ENCODE measurements around the gene GNAT1. TPM values are rescaled to one million over a fixed set of nuclear protein-coding genes. Genes with fewer than 3 reads are reported as not detected.

Gene GNAT1
- polyA plus RNA-seq, 1 donor (not counting 4 experiments of a cell fraction or from before 2014, with no cell fraction given) = 0.12 TPM

DNA sequence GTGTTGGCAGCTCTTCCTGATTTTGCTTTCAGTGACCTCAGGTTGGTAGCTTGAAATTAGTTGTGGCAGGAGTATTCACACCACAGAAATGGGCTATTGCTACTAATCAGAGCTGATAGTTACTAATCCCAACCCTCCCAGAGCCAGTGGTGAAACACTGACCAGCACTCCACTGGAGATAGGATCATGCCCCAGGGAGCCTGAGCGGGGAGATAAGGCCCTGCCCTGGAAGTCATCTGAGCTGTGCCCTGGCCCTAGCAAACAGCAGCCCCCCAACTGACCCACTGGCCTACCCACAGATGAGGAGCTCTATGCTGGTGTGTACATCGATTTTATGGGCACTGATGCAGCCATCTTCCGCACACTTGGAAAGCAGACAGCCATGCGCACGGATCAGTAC lies 9.4 kb upstream of the GNAT1 start:
- dilution Hi-C loops (cut with MboI; ENCODE audit: extremely low pct_ligation_motif_present, low sequenced_read_pairs) = no loop called here
- Histone ChIP-seq H3K9ac (ENCODE audit: control insufficient read depth, extremely low read depth, insufficient read depth, low read length) (no peak overlapping the region), H3K36me3 (ENCODE audit: control insufficient read depth in 2 of 2, extremely low read depth in 1 of 2, insufficient read depth in 2 of 2, low read length in 2 of 2) (peaks cover 56 to 58% of the 10 kb centered on the region in 2 experiments), H3K27ac (ENCODE audit: control insufficient read depth, insufficient read depth, low read length) (no peak overlapping the region), H3K9me1 (ENCODE audit: control insufficient read depth, extremely low read depth, insufficient read depth, low read length) (no peaks in the 10 kb centered on the region), H3K4me1 (ENCODE audit: control insufficient read depth, extremely low read depth, insufficient read depth, low read length) (no peaks in the 10 kb centered on the region), H3K79me2 (ENCODE audit: control insufficient read depth, insufficient read depth, low read length) (no peaks in the 10 kb centered on the region), H2AFZ (ENCODE audit: control insufficient read depth, low read length) (no peak overlapping the region), H3K4me3 (ENCODE audit: control insufficient read depth in 2 of 3, extremely low read depth in 1 of 3, insufficient read depth in 2 of 3, low read depth in 1 of 3, low read length in 3 of 3) (no peak overlapping the region), H3K9me3 (ENCODE audit: control insufficient read depth, low read depth, low read length) (no peaks in the 10 kb centered on the region), H3K27me3 (ENCODE audit: control insufficient read depth, extremely low read depth, insufficient read depth, low read length) (no peaks in the 10 kb centered on the region), H4K20me1 (ENCODE audit: control insufficient read depth, extremely low read depth, insufficient read depth, low read length) (peaks cover 3% of the 10 kb centered on the region), H3K4me2 (ENCODE audit: control insufficient read depth, extremely low read depth, insufficient read depth, low read depth, low read length) (no peak overlapping the region)
- DNase-seq (ENCODE audit: low read depth, low spot score) (no peak), FAIRE-seq (no peak)
- no peak for TF ChIP-seq EZH2 (IDR thresholded peaks at IDR 0.05; ENCODE audit: low read length)
- TF ChIP-seq, protein P1, sequence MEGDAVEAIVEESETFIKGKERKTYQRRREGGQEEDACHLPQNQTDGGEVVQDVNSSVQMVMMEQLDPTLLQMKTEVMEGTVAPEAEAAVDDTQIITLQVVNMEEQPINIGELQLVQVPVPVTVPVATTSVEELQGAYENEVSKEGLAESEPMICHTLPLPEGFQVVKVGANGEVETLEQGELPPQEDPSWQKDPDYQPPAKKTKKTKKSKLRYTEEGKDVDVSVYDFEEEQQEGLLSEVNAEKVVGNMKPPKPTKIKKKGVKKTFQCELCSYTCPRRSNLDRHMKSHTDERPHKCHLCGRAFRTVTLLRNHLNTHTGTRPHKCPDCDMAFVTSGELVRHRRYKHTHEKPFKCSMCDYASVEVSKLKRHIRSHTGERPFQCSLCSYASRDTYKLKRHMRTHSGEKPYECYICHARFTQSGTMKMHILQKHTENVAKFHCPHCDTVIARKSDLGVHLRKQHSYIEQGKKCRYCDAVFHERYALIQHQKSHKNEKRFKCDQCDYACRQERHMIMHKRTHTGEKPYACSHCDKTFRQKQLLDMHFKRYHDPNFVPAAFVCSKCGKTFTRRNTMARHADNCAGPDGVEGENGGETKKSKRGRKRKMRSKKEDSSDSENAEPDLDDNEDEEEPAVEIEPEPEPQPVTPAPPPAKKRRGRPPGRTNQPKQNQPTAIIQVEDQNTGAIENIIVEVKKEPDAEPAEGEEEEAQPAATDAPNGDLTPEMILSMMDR (optimal IDR thresholded peaks at IDR 0.05 in 1 of 3, IDR thresholded peaks at IDR 0.05 in 1 of 3, conservative IDR thresholded peaks at IDR 0.05 in 1 of 3; ENCODE audit: extremely low read depth in 1 of 3, insufficient read depth in 2 of 3, low read length in 3 of 3) = no peak

DNA sequence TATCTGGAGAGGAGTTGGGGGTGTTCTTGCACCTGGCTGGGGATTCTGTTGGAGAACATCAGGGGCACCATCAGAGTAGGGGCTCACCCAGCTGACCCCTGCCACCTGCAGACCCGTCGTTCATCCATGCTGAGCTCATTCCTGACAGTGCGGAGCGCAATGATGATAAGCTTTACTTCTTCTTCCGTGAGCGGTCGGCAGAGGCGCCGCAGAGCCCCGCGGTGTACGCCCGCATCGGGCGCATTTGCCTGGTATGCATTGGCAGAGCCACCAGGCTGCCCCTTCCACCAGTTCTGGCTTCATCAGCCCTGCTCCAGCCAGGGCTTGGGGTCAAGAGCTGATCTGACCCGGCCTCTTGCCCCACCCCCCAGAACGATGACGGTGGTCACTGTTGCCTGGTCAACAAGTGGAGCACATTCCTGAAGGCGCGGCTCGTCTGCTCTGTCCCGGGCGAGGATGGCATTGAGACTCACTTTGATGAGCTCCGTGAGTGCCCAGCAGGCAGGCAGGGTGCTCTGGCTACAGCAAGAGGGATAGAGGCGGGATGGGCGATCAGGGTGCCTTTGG lies 8.8 kb upstream of the GNAT1 start:
- TF ChIP-seq, protein P1 (optimal IDR thresholded peaks at IDR 0.05 in 1 of 3, IDR thresholded peaks at IDR 0.05 in 1 of 3, conservative IDR thresholded peaks at IDR 0.05 in 1 of 3; ENCODE audit: extremely low read depth in 1 of 3, insufficient read depth in 2 of 3, low read length in 3 of 3) = no peak
- no peak for TF ChIP-seq EZH2 (IDR thresholded peaks at IDR 0.05; ENCODE audit: low read length)
- no peak overlapping the region for H3K4me2 ChIP-seq (ENCODE audit: control insufficient read depth, extremely low read depth, insufficient read depth, low read depth, low read length)
- H3K36me3 ChIP-seq (ENCODE audit: control insufficient read depth in 2 of 2, extremely low read depth in 1 of 2, insufficient read depth in 2 of 2, low read length in 2 of 2) = peaks cover 52 to 53% of the 10 kb centered on the region in 2 experiments
- dilution Hi-C loops (cut with MboI; ENCODE audit: extremely low pct_ligation_motif_present, low sequenced_read_pairs) = no loop called here
- no peak for DNase-seq (ENCODE audit: low read depth, low spot score)
- peaks cover 3% of the 10 kb centered on the region for H4K20me1 ChIP-seq (ENCODE audit: control insufficient read depth, extremely low read depth, insufficient read depth, low read length)
- no peaks in the 10 kb centered on the region for H3K9me3 ChIP-seq (ENCODE audit: control insufficient read depth, low read depth, low read length)
- no peak for FAIRE-seq
- H3K4me1 ChIP-seq (ENCODE audit: control insufficient read depth, extremely low read depth, insufficient read depth, low read length) = no peaks in the 10 kb centered on the region
- no peak overlapping the region for H3K4me3 ChIP-seq (ENCODE audit: control insufficient read depth in 2 of 3, extremely low read depth in 1 of 3, insufficient read depth in 2 of 3, low read depth in 1 of 3, low read length in 3 of 3)
- H2AFZ ChIP-seq (ENCODE audit: control insufficient read depth, low read length) = no peak overlapping the region
- no peaks in the 10 kb centered on the region for H3K27me3 ChIP-seq (ENCODE audit: control insufficient read depth, extremely low read depth, insufficient read depth, low read length)
- no peak overlapping the region for H3K27ac ChIP-seq (ENCODE audit: control insufficient read depth, insufficient read depth, low read length)
- H3K9ac ChIP-seq (ENCODE audit: control insufficient read depth, extremely low read depth, insufficient read depth, low read length) = no peak overlapping the region
- H3K79me2 ChIP-seq (ENCODE audit: control insufficient read depth, insufficient read depth, low read length) = no peaks in the 10 kb centered on the region
- no peaks in the 10 kb centered on the region for H3K9me1 ChIP-seq (ENCODE audit: control insufficient read depth, extremely low read depth, insufficient read depth, low read length)
